AG09309 (cell line): ENCODE data around the gene ITSN1.

ENCODE experiments used
- DNase-seq: peaks from one replicate; pipeline ENCODE4 v3.0.0-alpha.2; 2010; ENCODE audit warnings: low read depth
- H3K4me3 ChIP-seq: 2 replicates; pipeline ENCODE4 v1.5.1; 2011; ENCODE audit warnings: mild to moderate bottlenecking, low read depth, low read length, moderate library complexity; ENCODE audit not compliant: control insufficient read depth
- TF ChIP-seq, protein P1 (sequence below): IDR thresholded peaks from 2 replicates; pipeline ENCODE4 v1.5.1; 2011; ENCODE audit warnings: mild to moderate bottlenecking, low read depth, low read length, inconsistent platforms; ENCODE audit not compliant: insufficient read depth, control insufficient read depth; ENCODE audit errors: missing control alignments

The ITSN1 gene

GRCh38 chr21:33901412-33902288 is 259.3 kb downstream of the ITSN1 start:
- TF ChIP-seq, protein P1, sequence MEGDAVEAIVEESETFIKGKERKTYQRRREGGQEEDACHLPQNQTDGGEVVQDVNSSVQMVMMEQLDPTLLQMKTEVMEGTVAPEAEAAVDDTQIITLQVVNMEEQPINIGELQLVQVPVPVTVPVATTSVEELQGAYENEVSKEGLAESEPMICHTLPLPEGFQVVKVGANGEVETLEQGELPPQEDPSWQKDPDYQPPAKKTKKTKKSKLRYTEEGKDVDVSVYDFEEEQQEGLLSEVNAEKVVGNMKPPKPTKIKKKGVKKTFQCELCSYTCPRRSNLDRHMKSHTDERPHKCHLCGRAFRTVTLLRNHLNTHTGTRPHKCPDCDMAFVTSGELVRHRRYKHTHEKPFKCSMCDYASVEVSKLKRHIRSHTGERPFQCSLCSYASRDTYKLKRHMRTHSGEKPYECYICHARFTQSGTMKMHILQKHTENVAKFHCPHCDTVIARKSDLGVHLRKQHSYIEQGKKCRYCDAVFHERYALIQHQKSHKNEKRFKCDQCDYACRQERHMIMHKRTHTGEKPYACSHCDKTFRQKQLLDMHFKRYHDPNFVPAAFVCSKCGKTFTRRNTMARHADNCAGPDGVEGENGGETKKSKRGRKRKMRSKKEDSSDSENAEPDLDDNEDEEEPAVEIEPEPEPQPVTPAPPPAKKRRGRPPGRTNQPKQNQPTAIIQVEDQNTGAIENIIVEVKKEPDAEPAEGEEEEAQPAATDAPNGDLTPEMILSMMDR: peak; percentile 61
- H3K4me3 ChIP-seq: no peak overlapping the region
- peak; percentile 32 for DNase-seq

GRCh38 chr21:33902349-33902748 is 260.0 kb downstream of the ITSN1 start:
- no peak overlapping the region for H3K4me3 ChIP-seq
- TF ChIP-seq, protein P1: no peak
- no peak for DNase-seq

- DNase-seq: no peak
- H3K4me3 ChIP-seq: no peak overlapping the region
- TF ChIP-seq, protein P1: no peak
These were observed 261.7 kb downstream of the ITSN1 start for GRCh38 chr21:33904041-33904440.

DNA sequence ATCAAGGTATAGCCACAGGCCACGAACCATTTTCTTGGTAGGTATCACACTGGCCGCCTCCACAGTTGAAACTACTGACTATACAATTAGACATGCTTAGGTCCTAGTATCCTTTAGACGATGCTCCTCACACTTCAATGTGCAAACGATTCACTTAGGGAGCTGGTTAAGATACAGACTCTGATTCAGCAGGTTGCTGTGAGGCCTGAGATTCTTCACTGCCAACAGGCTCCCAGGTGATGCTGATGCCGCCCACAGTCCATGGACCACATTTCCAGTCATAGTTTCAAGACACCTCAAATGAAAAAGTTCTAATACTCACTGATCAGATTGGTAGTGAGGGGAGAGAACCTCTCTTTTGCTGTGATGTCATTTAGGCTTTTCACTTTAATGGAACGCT is 266.5 kb downstream of the ITSN1 start:
- no peak for DNase-seq
- no peak overlapping the region for H3K4me3 ChIP-seq
- TF ChIP-seq, protein P1: no peak

- H3K4me3 ChIP-seq: no peak overlapping the region
- DNase-seq: no peak
- TF ChIP-seq, protein P1: no peak
These were observed 267.5 kb downstream of the ITSN1 start for GRCh38 chr21:33909756-33910155.

- TF ChIP-seq, protein P1: no peak
- DNase-seq: no peak
- no peak overlapping the region for H3K4me3 ChIP-seq
These were observed 271.9 kb downstream of the ITSN1 start for GRCh38 chr21:33914188-33914587.
